Activated CD4-positive, CD25-positive, alpha-beta regulatory T cell treated with anti-CD3 and anti-CD28 coated beads, Interleukin-2, amount 50 U/mL, for 16 hours (primary cell): ENCODE data around the gene PRRG2.

Source experiments
- DNase-seq: peaks from one replicate; pipeline ENCODE4 v3.0.0-alpha.2; 2020; ENCODE audit warnings: low read depth, low spot score

The PRRG2 gene

GRCh38 chr19:49640113-49640898, 59.2 kb downstream of the PRRG2 start, which contains the start of gene RRAS:
Gene RRAS, minus strand, starts transcription at chr19:49640143. Its CDS starts 45 bp downstream, at chr19:49640098.
- DNase-seq: peak; percentile 100
